ENCODE data around the gene UBAC2. TPM values are rescaled to one million over a fixed set of nuclear protein-coding genes. Genes with fewer than 3 reads are reported as not detected.

The UBAC2 gene
- total RNA-seq, 2 donors from 2014 or later: 72.7 to 80.4 TPM

GRCh38 chr13:99230991-99231390 is 30.3 kb downstream of the UBAC2 start:
- no peak for DNase-seq
- no peak overlapping the region for H3K27ac ChIP-seq (ENCODE audit: low read depth, low read length)
- H3K36me3 ChIP-seq (ENCODE audit: control insufficient read depth, insufficient read depth, low read length): no peaks in the 10 kb centered on the region
- H3K27me3 Mint-ChIP-seq (ENCODE audit: insufficient read depth): no peaks in the 10 kb centered on the region
- no peak overlapping the region for H3K27ac Mint-ChIP-seq
- no peaks in the 10 kb centered on the region for H3K9me3 ChIP-seq (ENCODE audit: control insufficient read depth, low read length)
- H3K27me3 ChIP-seq (ENCODE audit: control insufficient read depth, insufficient read depth, low read length, poor library complexity, severe bottlenecking): no peaks in the 10 kb centered on the region
- H3K4me3 Mint-ChIP-seq: no peak overlapping the region
- no peak overlapping the region for H3K9ac ChIP-seq (ENCODE audit: extremely low read depth, low read length, poor library complexity, severe bottlenecking)
- peaks cover 9% of the 10 kb centered on the region for H3K36me3 Mint-ChIP-seq (ENCODE audit: low read depth)
- H3K4me3 ChIP-seq (ENCODE audit: low read length): no peak overlapping the region
- peak; percentile 17 for TF ChIP-seq CTCF (conservative IDR thresholded peaks at IDR 0.05)
- no peaks in the 10 kb centered on the region for H3K4me1 ChIP-seq (ENCODE audit: control insufficient read depth, insufficient read depth, low read length)
- peaks cover 8% of the 10 kb centered on the region for H3K4me1 Mint-ChIP-seq
- WGBS, 2 experiments (ENCODE audit: insufficient coverage in 1 of 2, insufficient read length in 1 of 2): 87 to 97% methylated on average over 3 of the region's 3 CpGs
- no peaks in the 10 kb centered on the region for H3K9me3 Mint-ChIP-seq

GRCh38 chr13:99231721-99232120 is 31.1 kb downstream of the UBAC2 start:
- Mint-ChIP-seq H3K4me3 (no peak overlapping the region), H3K9me3 (no peaks in the 10 kb centered on the region), H3K27ac (no peak overlapping the region), H3K27me3 (ENCODE audit: insufficient read depth) (no peaks in the 10 kb centered on the region), H3K36me3 (ENCODE audit: low read depth) (peaks cover 6% of the 10 kb centered on the region), H3K4me1 (peaks cover 8% of the 10 kb centered on the region)
- TF ChIP-seq CTCF (conservative IDR thresholded peaks at IDR 0.05): no peak
- no peaks in the 10 kb centered on the region for H3K27me3 ChIP-seq (ENCODE audit: control insufficient read depth, insufficient read depth, low read length, poor library complexity, severe bottlenecking)
- H3K9me3 ChIP-seq (ENCODE audit: control insufficient read depth, low read length): no peaks in the 10 kb centered on the region
- H3K9ac ChIP-seq (ENCODE audit: extremely low read depth, low read length, poor library complexity, severe bottlenecking): no peak overlapping the region
- H3K4me1 ChIP-seq (ENCODE audit: control insufficient read depth, insufficient read depth, low read length): no peaks in the 10 kb centered on the region
- 95 to 100% methylated on average over 1 of the region's 1 CpG for WGBS, 2 experiments (ENCODE audit: insufficient coverage in 1 of 2, insufficient read length in 1 of 2)
- H3K36me3 ChIP-seq (ENCODE audit: control insufficient read depth, insufficient read depth, low read length): no peaks in the 10 kb centered on the region
- H3K27ac ChIP-seq (ENCODE audit: low read depth, low read length): no peak overlapping the region
- DNase-seq: no peak
- H3K4me3 ChIP-seq (ENCODE audit: low read length): no peak overlapping the region

GRCh38 chr13:99237981-99238662 is 37.5 kb downstream of the UBAC2 start:
- no peak for DNase-seq
- Mint-ChIP-seq H3K9me3 (peaks cover 6% of the 10 kb centered on the region), H3K27ac (peak overlapping the region; percentile 59), H3K36me3 (ENCODE audit: low read depth) (peaks cover 35% of the 10 kb centered on the region), H3K4me3 (no peak overlapping the region), H3K4me1 (no peaks in the 10 kb centered on the region), H3K27me3 (ENCODE audit: insufficient read depth) (no peaks in the 10 kb centered on the region)
- peaks cover 13% of the 10 kb centered on the region for H3K9me3 ChIP-seq (ENCODE audit: control insufficient read depth, low read length)
- H3K27me3 ChIP-seq (ENCODE audit: control insufficient read depth, insufficient read depth, low read length, poor library complexity, severe bottlenecking): no peaks in the 10 kb centered on the region
- 92 to 95% methylated on average over 2 to 8 of the region's 8 CpGs for WGBS, 2 experiments (ENCODE audit: insufficient coverage in 1 of 2, insufficient read length in 1 of 2)
- no peak overlapping the region for H3K9ac ChIP-seq (ENCODE audit: extremely low read depth, low read length, poor library complexity, severe bottlenecking)
- no peak for TF ChIP-seq CTCF (conservative IDR thresholded peaks at IDR 0.05)
- H3K4me1 ChIP-seq (ENCODE audit: control insufficient read depth, insufficient read depth, low read length): no peaks in the 10 kb centered on the region
- H3K36me3 ChIP-seq (ENCODE audit: control insufficient read depth, insufficient read depth, low read length): peaks cover 33% of the 10 kb centered on the region
- H3K4me3 ChIP-seq (ENCODE audit: low read length): no peak overlapping the region
- no peak overlapping the region for H3K27ac ChIP-seq (ENCODE audit: low read depth, low read length)
